Measurements from ENCODE around the gene GNG8.

GRCh38 chr19:46660551-46661019, 24.6 kb upstream of the GNG8 start:
- TF ChIP-seq SRF (IDR thresholded peaks at IDR 0.05; ENCODE audit: low read depth) (no peak), EZH2 (IDR thresholded peaks at IDR 0.05) (no peak), YY1 (IDR thresholded peaks at IDR 0.05; ENCODE audit: extremely low read depth, insufficient replicate concordance, low read depth, low read length) (no peak), ZBTB33 (IDR thresholded peaks at IDR 0.05; ENCODE audit: extremely low read depth, insufficient replicate concordance, low read length) (no peak), POLR2A (IDR thresholded peaks at IDR 0.05; ENCODE audit: borderline replicate concordance, extremely low read depth, insufficient read depth, insufficient read length) (no peak), CEBPB (IDR thresholded peaks at IDR 0.05; ENCODE audit: low read depth) (no peak), TCF7L2 (IDR thresholded peaks at IDR 0.05; ENCODE audit: borderline replicate concordance, extremely low read depth, insufficient read depth, insufficient read length) (no peak)
- TF ChIP-seq, protein P1, sequence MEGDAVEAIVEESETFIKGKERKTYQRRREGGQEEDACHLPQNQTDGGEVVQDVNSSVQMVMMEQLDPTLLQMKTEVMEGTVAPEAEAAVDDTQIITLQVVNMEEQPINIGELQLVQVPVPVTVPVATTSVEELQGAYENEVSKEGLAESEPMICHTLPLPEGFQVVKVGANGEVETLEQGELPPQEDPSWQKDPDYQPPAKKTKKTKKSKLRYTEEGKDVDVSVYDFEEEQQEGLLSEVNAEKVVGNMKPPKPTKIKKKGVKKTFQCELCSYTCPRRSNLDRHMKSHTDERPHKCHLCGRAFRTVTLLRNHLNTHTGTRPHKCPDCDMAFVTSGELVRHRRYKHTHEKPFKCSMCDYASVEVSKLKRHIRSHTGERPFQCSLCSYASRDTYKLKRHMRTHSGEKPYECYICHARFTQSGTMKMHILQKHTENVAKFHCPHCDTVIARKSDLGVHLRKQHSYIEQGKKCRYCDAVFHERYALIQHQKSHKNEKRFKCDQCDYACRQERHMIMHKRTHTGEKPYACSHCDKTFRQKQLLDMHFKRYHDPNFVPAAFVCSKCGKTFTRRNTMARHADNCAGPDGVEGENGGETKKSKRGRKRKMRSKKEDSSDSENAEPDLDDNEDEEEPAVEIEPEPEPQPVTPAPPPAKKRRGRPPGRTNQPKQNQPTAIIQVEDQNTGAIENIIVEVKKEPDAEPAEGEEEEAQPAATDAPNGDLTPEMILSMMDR (IDR thresholded peaks at IDR 0.05 in 2 of 3, conservative IDR thresholded peaks at IDR 0.05 in 1 of 3; ENCODE audit: borderline replicate concordance in 1 of 3, insufficient read depth in 1 of 3, low read depth in 2 of 3, low read length in 2 of 3) = no peak

All from HCT116 (cell line).